Karpas-422 (cell line): ENCODE data around the gene FSTL5. TPM values are rescaled to one million over a fixed set of nuclear protein-coding genes. Genes with fewer than 3 reads are reported as not detected.

Source experiments
- DNase-seq: peaks from one replicate; pipeline ENCODE4 v3.0.0-alpha.2; 2015
- H2AFZ ChIP-seq: fragments of 200-600 bp; sonication (generic); 2 replicates; pipeline ENCODE4 v1.6.1; 2014; ENCODE audit warnings: antibody characterized with exemption, low read length, mixed read lengths
- H3K27ac ChIP-seq: fragments of 200-600 bp; sonication (generic); 2 replicates; pipeline ENCODE4 v1.5.1; 2014; ENCODE audit warnings: mild to moderate bottlenecking, low read length, moderate library complexity
- H3K27me3 ChIP-seq: fragments of 200-600 bp; sonication (generic); 2 replicates; pipeline ENCODE4 v1.6.1; 2014; ENCODE audit warnings: low read length, mixed read lengths
- H3K36me3 ChIP-seq: fragments of 200-600 bp; sonication (generic); 2 replicates; pipeline ENCODE4 v1.6.1; 2014; ENCODE audit warnings: low read length, mixed read lengths; ENCODE audit not compliant: insufficient read depth
- H3K4me1 ChIP-seq: fragments of 200-600 bp; sonication (generic); 2 replicates; pipeline ENCODE4 v1.6.1; 2014; ENCODE audit warnings: mild to moderate bottlenecking, low read length, mixed read lengths
- H3K4me2 ChIP-seq: fragments of 200-600 bp; sonication (generic); 2 replicates; pipeline ENCODE4 v1.6.1; 2014; ENCODE audit warnings: low read length, low read depth, mild to moderate bottlenecking; ENCODE audit not compliant: poor library complexity, severe bottlenecking
- H3K4me3 ChIP-seq: fragments of 200-600 bp; sonication (generic); 2 replicates; pipeline ENCODE4 v1.5.1; 2014; ENCODE audit warnings: mild to moderate bottlenecking, antibody characterized with exemption, low read length, mixed read lengths
- H3K79me2 ChIP-seq: fragments of 200-600 bp; sonication (generic); 2 replicates; pipeline ENCODE4 v1.6.1; 2014; ENCODE audit warnings: mild to moderate bottlenecking, low read length, mixed read lengths
- H3K9ac ChIP-seq: fragments of 200-600 bp; sonication (generic); 2 replicates; pipeline ENCODE4 v1.6.0; 2014; ENCODE audit warnings: low read length
- H3K9me2 ChIP-seq: fragments of 200-600 bp; sonication (generic), shearing (Covaris generic); replicated peaks from 2 replicates; pipeline ENCODE4 v1.6.0; 2014; ENCODE audit warnings: mild to moderate bottlenecking, low read length, moderate library complexity; ENCODE audit not compliant: insufficient read depth
- H3K9me3 ChIP-seq: fragments of 300-700, 200-600 bp; sonication (generic); 2 replicates; pipeline ENCODE4 v1.6.1; 2014; ENCODE audit warnings: low read length, mixed read lengths
- H4K20me1 ChIP-seq: fragments of 200-600 bp; sonication (generic); 2 replicates; pipeline ENCODE4 v1.6.1; 2014; ENCODE audit warnings: mild to moderate bottlenecking, antibody characterized with exemption, low read length, low read depth; ENCODE audit not compliant: insufficient read depth
- total RNA-seq: library from RNA; depleted of rRNA; stranded (reverse); fragments of >200 nt; shearing (Covaris generic); gene quantifications from 2 replicates; pipeline ENCODE4 v1.2.3, GENCODE V29; 2014; ENCODE audit warnings: low replicate concordance

The FSTL5 gene
- total RNA-seq, 1 experiment from 2014 or later = not detected

DNA sequence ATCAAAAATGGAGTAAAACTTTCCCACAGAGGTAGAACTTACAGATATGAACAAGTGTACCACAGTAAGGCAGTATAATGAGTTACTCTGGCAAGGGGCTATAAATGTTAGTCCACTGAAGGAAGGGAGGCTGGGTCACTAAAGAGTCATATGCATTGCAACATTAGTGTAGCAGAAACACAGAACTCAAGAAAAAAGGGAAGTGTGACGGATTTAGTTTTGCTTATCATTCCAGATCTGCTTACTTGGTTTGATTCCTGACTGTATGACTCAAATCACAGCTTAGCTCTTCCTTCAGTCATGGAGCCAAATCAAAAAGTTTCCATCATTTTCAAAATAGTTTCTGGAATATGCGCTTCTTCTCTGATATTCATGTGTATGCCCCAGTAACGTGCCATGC, 148.7 kb downstream of the FSTL5 start:
- no peaks in the 10 kb centered on the region for H4K20me1 ChIP-seq
- no peaks in the 10 kb centered on the region for H3K36me3 ChIP-seq
- no peaks in the 10 kb centered on the region for H3K79me2 ChIP-seq
- H3K4me3 ChIP-seq = no peak overlapping the region
- no peaks in the 10 kb centered on the region for H3K27me3 ChIP-seq
- H3K9me3 ChIP-seq = peaks cover 33% of the 10 kb centered on the region
- no peak overlapping the region for H3K4me2 ChIP-seq
- no peaks in the 10 kb centered on the region for H3K4me1 ChIP-seq
- no peak for DNase-seq
- H3K27ac ChIP-seq = no peak overlapping the region
- H2AFZ ChIP-seq = no peak overlapping the region
- no peak overlapping the region for H3K9ac ChIP-seq
- H3K9me2 ChIP-seq = no peaks in the 10 kb centered on the region

DNA sequence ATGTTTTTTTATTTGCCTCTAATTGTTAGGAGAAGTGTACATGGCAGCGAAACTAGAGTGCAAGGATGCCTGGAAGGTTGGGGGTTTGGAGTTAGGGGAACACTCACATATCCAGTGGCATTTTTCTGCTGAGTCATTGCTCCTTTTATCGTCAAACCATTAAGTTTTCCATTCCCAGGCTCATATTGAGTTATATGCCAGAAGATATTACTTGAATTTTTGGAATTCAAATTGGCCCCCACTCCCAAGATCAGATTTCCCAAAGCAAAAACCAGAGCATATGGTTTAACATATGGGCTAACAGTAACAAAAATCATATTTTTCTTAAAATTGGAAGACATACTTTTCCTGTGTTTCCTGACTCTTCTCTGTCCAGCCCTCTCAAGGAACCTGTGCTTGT, 152.7 kb downstream of the FSTL5 start:
- H3K36me3 ChIP-seq = no peaks in the 10 kb centered on the region
- no peak overlapping the region for H3K4me3 ChIP-seq
- H2AFZ ChIP-seq = no peak overlapping the region
- H3K79me2 ChIP-seq = no peaks in the 10 kb centered on the region
- H3K9me2 ChIP-seq = no peaks in the 10 kb centered on the region
- no peak for DNase-seq
- no peak overlapping the region for H3K9ac ChIP-seq
- no peaks in the 10 kb centered on the region for H3K27me3 ChIP-seq
- H3K4me1 ChIP-seq = no peaks in the 10 kb centered on the region
- peaks cover 30% of the 10 kb centered on the region for H3K9me3 ChIP-seq
- no peak overlapping the region for H3K27ac ChIP-seq
- H4K20me1 ChIP-seq = no peaks in the 10 kb centered on the region
- H3K4me2 ChIP-seq = no peak overlapping the region

DNA sequence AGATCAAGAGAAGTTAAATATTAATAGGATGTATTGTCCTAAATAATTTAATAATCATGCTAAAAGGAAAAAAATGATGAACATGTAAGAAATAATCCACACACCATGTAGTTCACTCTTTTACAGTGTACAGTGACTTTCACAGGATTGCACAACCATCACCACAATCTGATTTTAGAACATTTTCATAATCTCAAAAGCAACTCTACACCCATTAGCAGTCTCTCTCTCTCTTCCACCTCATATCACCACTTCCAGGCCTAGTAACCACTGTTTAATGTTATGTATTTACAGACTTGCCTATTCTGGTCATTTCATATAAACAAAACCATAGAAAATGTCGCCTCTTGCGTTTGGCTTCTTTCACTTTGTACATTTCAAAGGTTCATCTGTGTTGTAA, 153.4 kb downstream of the FSTL5 start:
- no peak overlapping the region for H2AFZ ChIP-seq
- H3K9me2 ChIP-seq = no peaks in the 10 kb centered on the region
- peaks cover 28% of the 10 kb centered on the region for H3K9me3 ChIP-seq
- no peaks in the 10 kb centered on the region for H4K20me1 ChIP-seq
- no peak overlapping the region for H3K27ac ChIP-seq
- no peaks in the 10 kb centered on the region for H3K79me2 ChIP-seq
- no peak overlapping the region for H3K4me2 ChIP-seq
- no peak overlapping the region for H3K4me3 ChIP-seq
- no peak for DNase-seq
- no peak overlapping the region for H3K9ac ChIP-seq
- H3K27me3 ChIP-seq = no peaks in the 10 kb centered on the region
- no peaks in the 10 kb centered on the region for H3K4me1 ChIP-seq
- no peaks in the 10 kb centered on the region for H3K36me3 ChIP-seq

DNA sequence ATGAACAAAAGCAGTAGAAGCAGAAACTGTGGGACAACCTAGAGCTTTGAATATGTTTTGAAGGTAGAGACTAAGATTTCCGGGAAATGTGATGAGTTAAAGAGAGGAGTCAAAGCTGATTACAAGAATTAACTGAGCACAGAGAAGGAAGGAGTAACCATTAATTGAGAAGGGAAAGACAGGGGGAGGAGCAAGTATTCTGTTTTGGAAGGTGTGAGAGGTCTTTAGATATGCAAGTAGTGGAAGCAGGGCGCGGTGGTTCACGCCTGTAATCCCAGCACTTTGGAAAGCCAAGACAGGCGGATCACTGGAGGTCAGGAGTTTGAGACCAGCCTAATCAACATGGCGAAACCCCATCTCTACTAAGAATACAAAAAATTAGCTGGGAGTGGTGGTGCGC, 171.5 kb downstream of the FSTL5 start:
- H2AFZ ChIP-seq = 0 out of 2 replicates have a peak overlapping the region, but pooled peaks have one; percentile 13
- H3K79me2 ChIP-seq = no peaks in the 10 kb centered on the region
- H3K4me3 ChIP-seq = no peak overlapping the region
- no peaks in the 10 kb centered on the region for H4K20me1 ChIP-seq
- H3K9ac ChIP-seq = no peak overlapping the region
- H3K9me3 ChIP-seq = peaks cover 27% of the 10 kb centered on the region
- no peak overlapping the region for H3K4me2 ChIP-seq
- no peak for DNase-seq
- no peaks in the 10 kb centered on the region for H3K36me3 ChIP-seq
- no peak overlapping the region for H3K27ac ChIP-seq
- no peaks in the 10 kb centered on the region for H3K4me1 ChIP-seq
- H3K27me3 ChIP-seq = no peaks in the 10 kb centered on the region
- no peaks in the 10 kb centered on the region for H3K9me2 ChIP-seq

DNA sequence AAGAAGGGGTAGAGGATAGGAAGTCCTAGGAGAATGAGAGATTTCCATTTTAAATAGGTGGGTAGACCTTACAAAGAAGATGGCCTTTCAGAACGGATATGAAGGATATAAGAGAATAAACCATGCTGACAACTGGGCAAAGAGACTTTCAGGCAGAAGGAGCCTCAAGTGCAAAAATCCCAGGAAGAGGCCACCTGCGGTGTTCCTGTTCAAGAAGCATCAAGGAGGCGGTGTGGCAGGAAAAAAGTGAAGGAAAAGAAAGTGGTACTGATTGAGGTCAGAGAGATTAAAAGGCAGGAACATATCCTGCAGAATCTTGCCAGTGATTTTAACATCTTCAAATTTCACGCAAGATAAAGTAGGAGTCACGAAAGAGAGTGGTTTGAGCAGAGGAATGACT, 172.0 kb downstream of the FSTL5 start:
- H4K20me1 ChIP-seq = no peaks in the 10 kb centered on the region
- H3K9ac ChIP-seq = no peak overlapping the region
- DNase-seq = no peak
- H3K4me1 ChIP-seq = no peaks in the 10 kb centered on the region
- H3K9me3 ChIP-seq = peaks cover 30% of the 10 kb centered on the region
- no peaks in the 10 kb centered on the region for H3K79me2 ChIP-seq
- H3K27me3 ChIP-seq = no peaks in the 10 kb centered on the region
- no peaks in the 10 kb centered on the region for H3K36me3 ChIP-seq
- H3K27ac ChIP-seq = no peak overlapping the region
- H3K4me3 ChIP-seq = no peak overlapping the region
- H3K9me2 ChIP-seq = no peaks in the 10 kb centered on the region
- 0 out of 2 replicates have a peak overlapping the region, but pooled peaks have one; percentile 13 for H2AFZ ChIP-seq
- no peak overlapping the region for H3K4me2 ChIP-seq

DNA sequence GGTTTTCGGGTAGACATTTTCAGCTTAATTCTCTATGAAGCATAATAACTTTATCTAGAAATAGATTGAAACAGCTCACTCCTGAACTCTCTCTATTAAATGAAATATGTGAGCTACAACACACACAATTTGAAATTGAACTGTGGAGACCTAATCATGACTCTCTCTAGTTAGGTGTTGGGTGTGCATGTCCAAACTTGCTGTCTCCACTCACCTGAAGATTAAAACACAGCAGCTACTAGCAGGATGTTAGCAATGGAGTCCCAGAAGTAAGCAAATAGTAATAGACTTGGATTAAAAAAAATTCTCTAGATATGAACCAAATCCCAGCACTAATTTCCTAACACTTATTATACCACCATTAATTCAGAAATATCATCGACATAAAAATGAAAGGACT, 173.1 kb downstream of the FSTL5 start:
- Histone ChIP-seq H3K27me3 (no peaks in the 10 kb centered on the region), H3K9ac (no peak overlapping the region), H3K4me3 (no peak overlapping the region), H3K79me2 (no peaks in the 10 kb centered on the region), H3K9me2 (no peaks in the 10 kb centered on the region), H3K36me3 (no peaks in the 10 kb centered on the region), H3K4me2 (no peak overlapping the region), H2AFZ (no peak overlapping the region), H4K20me1 (no peaks in the 10 kb centered on the region), H3K4me1 (no peaks in the 10 kb centered on the region), H3K27ac (no peak overlapping the region), H3K9me3 (peaks cover 29% of the 10 kb centered on the region)
- no peak for DNase-seq

DNA sequence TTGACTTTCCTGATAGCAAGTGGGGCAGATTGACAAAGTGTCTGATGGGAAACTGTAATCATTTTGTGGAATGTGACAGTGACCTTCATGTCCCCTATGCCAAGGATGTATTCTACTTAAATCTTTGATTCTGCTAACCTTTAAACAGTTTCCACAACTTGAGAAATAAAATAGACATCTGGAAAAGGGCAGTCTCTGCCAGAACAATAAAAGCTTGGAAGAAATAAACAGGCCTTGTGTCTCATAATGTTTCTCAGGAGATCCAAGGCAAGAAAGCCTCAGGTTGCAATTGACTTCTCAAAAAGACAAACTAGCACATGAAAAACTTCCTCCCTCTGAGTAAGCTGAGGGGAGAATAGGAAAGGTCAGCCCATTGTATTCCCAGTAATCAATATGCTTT, 174.9 kb downstream of the FSTL5 start:
- Histone ChIP-seq H3K36me3 (no peaks in the 10 kb centered on the region), H3K9me2 (no peaks in the 10 kb centered on the region), H4K20me1 (no peaks in the 10 kb centered on the region), H2AFZ (no peak overlapping the region), H3K4me2 (no peak overlapping the region), H3K4me3 (no peak overlapping the region), H3K4me1 (no peaks in the 10 kb centered on the region), H3K79me2 (no peaks in the 10 kb centered on the region), H3K9me3 (peaks cover 22% of the 10 kb centered on the region; the same call in 1 of the 2 replicates), H3K27ac (no peak overlapping the region), H3K27me3 (no peaks in the 10 kb centered on the region), H3K9ac (no peak overlapping the region)
- DNase-seq = no peak

DNA sequence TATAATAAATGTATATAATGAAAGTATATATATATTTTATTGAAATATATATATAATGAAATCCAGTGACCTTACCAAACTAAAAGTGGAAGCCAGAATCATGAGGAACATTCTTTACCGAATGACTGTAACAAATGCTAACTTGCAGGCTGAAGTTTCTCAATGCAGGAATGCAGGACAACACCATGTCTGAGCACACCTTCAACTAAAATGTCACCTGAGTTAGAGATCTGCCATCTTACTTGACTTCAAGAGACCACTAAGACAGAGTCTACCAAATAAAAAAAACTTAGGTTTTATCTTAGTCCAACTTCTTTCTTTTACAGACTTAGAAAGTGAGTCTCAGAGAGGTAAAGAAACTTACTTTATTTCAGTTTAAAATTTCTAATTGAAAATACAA, 176.2 kb downstream of the FSTL5 start:
- no peaks in the 10 kb centered on the region for H3K4me1 ChIP-seq
- H3K9ac ChIP-seq = no peak overlapping the region
- H3K27me3 ChIP-seq = no peaks in the 10 kb centered on the region
- no peaks in the 10 kb centered on the region for H3K9me2 ChIP-seq
- H3K9me3 ChIP-seq = peaks cover 22% of the 10 kb centered on the region; the same call in 1 of the 2 replicates
- H3K36me3 ChIP-seq = no peaks in the 10 kb centered on the region
- no peaks in the 10 kb centered on the region for H3K79me2 ChIP-seq
- H3K27ac ChIP-seq = no peak overlapping the region
- no peak overlapping the region for H3K4me2 ChIP-seq
- no peak overlapping the region for H3K4me3 ChIP-seq
- H4K20me1 ChIP-seq = no peaks in the 10 kb centered on the region
- no peak for DNase-seq
- no peak overlapping the region for H2AFZ ChIP-seq

DNA sequence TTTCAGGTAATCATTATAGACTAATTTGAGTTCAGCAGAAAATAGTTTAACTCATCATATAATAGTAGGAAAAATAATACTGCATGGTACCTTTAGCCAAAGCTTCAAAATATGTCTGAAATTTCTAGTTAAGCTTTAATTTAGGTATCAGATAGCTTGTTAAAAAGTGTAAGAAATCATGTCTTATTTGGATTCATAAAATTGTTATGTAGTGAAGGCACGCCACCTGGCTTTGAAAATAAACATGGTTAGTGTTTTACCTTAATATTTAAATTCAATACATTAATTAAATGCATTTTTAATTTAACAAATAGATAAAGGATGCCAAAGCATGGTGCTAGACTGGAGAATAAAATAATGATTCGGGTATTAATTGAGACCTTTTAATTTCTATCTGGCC, 211.4 kb downstream of the FSTL5 start:
- Histone ChIP-seq H3K79me2 (no peaks in the 10 kb centered on the region), H4K20me1 (no peaks in the 10 kb centered on the region), H3K4me2 (no peak overlapping the region), H3K27me3 (no peaks in the 10 kb centered on the region), H3K27ac (no peak overlapping the region), H3K9ac (no peak overlapping the region), H3K4me3 (no peak overlapping the region), H2AFZ (no peak overlapping the region), H3K9me3 (peaks cover 42% of the 10 kb centered on the region), H3K9me2 (no peaks in the 10 kb centered on the region), H3K4me1 (no peaks in the 10 kb centered on the region), H3K36me3 (no peaks in the 10 kb centered on the region)
- no peak for DNase-seq
